ENCODE results near the gene BRD3. TPM values are rescaled to one million over a fixed set of nuclear protein-coding genes. Genes with fewer than 3 reads are reported as not detected.

Gene BRD3
- total RNA-seq, 1 donor from 2014 or later: 32.0 TPM

DNA sequence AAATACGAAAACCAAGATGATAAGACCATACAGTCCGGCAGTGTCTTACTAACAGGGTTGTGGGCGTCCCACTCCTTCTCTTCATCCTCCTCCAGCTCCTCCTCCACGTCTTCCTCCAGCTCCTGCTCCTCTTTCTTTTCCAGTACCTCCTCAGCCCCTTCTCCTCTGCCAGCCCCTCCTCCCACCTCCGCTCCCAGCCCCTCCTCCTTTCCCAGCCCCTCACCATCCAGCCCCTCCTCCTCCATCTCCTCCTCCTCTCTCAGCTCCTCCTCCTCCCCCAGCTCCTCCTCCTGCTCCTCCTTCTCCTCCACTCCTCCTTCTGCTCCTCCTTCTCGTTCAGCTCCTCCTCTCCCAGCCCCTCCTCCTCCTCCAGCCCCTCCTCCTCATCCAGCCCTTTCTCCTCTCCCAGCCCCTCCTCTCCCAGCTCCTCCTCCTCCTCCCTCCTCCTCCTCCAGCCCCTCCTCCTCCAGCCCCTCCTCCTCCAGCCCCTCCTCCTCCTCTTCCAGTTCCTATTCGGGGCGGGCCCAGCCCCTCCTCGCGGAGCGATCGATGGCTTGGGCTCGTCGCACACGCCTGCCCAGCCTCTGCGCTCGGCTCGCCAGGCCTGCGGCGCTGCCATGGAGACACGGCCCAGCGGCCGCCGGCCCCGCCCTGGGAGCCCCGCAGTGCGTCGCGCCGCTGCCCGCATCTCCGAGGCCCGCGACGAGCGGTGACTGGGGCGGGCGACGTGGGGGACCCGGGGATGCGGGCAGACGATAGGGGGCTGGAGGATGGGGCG lies 42.8 kb downstream of the BRD3 start, which contains the start of gene BRD3OS:
BRD3OS (plus strand) TSS at position 654 of the 778 bp plus-strand sequence. CDS start 1,267 bp downstream, outside the sequence.
- DNase-seq (ENCODE audit: low spot score in 2 of 2): peak; percentile 86 to 98
- TF ChIP-seq, protein P1, sequence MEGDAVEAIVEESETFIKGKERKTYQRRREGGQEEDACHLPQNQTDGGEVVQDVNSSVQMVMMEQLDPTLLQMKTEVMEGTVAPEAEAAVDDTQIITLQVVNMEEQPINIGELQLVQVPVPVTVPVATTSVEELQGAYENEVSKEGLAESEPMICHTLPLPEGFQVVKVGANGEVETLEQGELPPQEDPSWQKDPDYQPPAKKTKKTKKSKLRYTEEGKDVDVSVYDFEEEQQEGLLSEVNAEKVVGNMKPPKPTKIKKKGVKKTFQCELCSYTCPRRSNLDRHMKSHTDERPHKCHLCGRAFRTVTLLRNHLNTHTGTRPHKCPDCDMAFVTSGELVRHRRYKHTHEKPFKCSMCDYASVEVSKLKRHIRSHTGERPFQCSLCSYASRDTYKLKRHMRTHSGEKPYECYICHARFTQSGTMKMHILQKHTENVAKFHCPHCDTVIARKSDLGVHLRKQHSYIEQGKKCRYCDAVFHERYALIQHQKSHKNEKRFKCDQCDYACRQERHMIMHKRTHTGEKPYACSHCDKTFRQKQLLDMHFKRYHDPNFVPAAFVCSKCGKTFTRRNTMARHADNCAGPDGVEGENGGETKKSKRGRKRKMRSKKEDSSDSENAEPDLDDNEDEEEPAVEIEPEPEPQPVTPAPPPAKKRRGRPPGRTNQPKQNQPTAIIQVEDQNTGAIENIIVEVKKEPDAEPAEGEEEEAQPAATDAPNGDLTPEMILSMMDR (IDR thresholded peaks at IDR 0.05): no peak
- Histone ChIP-seq H3K4me1 (peaks cover 0 to 3% of the 10 kb centered on the region in 2 donors), H3K27me3 (no peaks in the 10 kb centered on the region), H3K36me3 (peaks cover 0 to 14% of the 10 kb centered on the region in 2 donors), H3K27ac (peak within 1 kb of the TSS; percentile 45 to 68), H3K9me3 (no peaks in the 10 kb centered on the region), H3K4me3 (peak within 1 kb of the TSS; percentile 70 to 97)
- intact Hi-C loops (cut with DNase I): loop anchor here (1.0 to 10.0 kb wide), 10 partner anchors 33 to 1936 kb away; partner anchors contain the start of genes BRD3, RNU6ATAC, RXRA and STKLD1

DNA sequence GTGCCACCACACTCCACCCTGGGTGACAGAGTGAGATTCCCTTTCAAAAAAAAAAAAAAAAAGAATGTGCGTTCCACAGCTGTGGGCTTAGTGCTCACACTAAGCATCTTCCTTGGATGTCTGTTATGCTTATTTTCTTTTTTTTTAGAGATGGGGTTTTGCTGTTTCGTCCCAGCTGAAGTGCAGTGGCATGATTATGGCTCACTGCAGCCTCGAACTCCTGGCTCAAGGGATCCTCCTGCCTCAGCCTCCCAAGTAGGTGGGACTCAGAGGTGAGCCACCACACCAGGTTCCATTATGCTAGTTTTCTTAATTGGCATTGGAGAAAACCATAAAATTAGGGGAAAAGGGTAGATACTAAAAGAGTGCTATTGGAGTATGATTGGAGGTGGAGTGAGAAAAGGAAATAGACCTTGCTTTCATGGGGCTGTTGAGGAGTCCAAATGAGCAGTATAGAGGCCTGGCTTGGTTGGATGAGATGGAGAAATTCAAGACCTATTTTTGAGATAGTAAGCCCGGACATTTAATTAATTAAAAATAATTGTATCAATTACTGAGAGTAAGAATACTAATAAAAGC lies 43.5 kb downstream of the BRD3 start:
- Histone ChIP-seq H3K9me3 (no peaks in the 10 kb centered on the region), H3K4me3 (peak overlapping the region; percentile 39 to 54), H3K27me3 (no peaks in the 10 kb centered on the region), H3K4me1 (peaks cover 0 to 3% of the 10 kb centered on the region in 2 donors), H3K36me3 (peaks cover 0 to 7% of the 10 kb centered on the region in 2 donors), H3K27ac (peak overlapping the region; percentile 20 to 40)
- DNase-seq (ENCODE audit: low spot score in 2 of 2): no peak
- intact Hi-C loops (cut with DNase I): loop anchor here (2.0 to 10.0 kb wide), 3 partner anchors 650 to 1936 kb away; partner anchors contain the start of genes STKLD1, SURF4, TSC1 and UBAC1
- TF ChIP-seq, protein P1 (IDR thresholded peaks at IDR 0.05): no peak

DNA sequence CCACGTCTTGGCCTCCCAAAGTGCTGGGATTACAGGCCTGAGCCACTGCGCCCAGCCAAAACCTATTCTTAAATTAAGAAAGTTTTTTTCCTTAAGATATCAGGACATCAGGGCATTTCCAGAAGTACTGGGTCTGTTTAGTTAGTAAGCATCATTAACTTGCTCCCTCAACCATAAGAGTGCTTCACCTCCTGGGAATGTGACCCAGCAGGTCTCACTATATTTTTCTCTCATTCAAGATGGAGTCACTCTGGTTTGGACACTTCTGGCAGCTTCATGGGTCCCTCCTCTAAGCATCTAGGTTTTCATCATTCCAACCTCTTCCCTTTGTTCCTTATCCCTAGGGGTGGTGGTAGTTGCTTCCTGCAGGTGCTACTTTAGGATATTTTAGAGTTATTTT lies 52.9 kb downstream of the BRD3 start:
- H3K27ac ChIP-seq: no peak overlapping the region
- intact Hi-C loops (cut with DNase I): no loop called here
- no peaks in the 10 kb centered on the region for H3K9me3 ChIP-seq
- no peaks in the 10 kb centered on the region for H3K4me1 ChIP-seq
- no peak overlapping the region for H3K4me3 ChIP-seq
- DNase-seq (ENCODE audit: low spot score in 2 of 2): no peak
- TF ChIP-seq, protein P1 (IDR thresholded peaks at IDR 0.05): no peak
- H3K36me3 ChIP-seq: no peaks in the 10 kb centered on the region
- H3K27me3 ChIP-seq: no peaks in the 10 kb centered on the region

DNA sequence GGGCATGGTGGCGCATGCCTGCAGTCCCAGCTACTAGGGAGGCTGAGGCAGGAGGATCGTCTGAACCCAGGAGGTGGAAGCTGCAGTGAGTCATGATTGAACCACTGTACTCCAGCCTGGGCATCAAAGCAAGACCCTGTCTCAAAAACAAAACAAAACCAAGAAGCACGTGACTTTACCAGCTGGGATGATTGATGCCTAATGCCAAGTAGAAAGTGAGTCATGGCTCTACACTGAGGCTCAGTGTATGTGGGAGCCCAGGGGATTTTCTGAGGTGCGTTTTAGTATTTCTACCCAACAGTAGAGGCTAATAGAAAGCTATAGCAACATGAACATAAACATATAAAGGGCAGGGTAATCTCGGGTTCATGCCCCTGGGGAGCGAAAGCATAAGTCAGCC lies 56.4 kb downstream of the BRD3 start:
- no peak overlapping the region for H3K4me3 ChIP-seq
- no peak overlapping the region for H3K27ac ChIP-seq
- H3K27me3 ChIP-seq: no peaks in the 10 kb centered on the region
- no peak for DNase-seq (ENCODE audit: low spot score in 2 of 2)
- H3K9me3 ChIP-seq: no peaks in the 10 kb centered on the region
- H3K4me1 ChIP-seq: no peaks in the 10 kb centered on the region
- no peaks in the 10 kb centered on the region for H3K36me3 ChIP-seq
- TF ChIP-seq, protein P1 (IDR thresholded peaks at IDR 0.05): no peak
- intact Hi-C loops (cut with DNase I): no loop called here

DNA sequence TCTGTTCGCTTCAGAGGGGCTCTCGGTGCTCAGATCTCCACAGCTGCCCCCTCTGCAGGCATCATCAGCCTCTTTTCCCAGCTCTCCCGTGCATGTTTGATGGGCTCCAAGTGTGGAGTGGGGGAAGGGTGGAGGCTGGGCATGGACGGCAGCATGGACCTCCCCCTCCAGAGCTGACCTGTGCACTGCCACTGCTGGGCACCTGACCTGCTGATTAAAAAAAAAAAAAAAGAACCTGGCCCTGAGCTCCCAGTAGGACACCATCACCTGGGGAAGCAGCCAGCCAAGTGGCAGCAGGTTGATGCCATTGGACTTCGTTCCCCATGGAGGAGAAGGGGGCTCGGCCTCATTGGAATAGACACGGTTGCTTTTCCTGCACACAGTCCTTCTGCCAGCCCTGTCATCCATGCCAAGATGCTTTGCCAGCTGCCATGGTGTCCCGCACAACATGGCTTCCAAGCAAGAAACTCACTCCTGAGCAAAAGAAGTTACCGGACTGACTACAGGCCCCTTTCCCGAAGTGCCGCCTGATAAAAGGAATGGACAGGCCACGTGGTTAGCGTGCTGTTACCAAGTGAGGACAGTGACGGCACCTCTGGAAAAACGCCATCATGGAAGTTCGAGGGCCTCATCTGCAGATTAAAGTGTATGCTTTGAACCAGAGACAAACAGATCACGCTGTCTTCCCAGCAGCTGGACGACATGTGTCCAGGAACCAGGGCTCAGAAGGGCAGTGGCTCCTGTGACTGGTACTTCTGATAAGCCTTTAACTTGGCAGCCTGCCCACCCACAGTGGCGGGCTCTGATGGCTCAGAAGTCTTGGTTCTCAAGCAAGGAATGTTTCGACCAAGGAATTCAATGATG lies 57.3 kb downstream of the BRD3 start:
- H3K36me3 ChIP-seq: no peaks in the 10 kb centered on the region
- no peak overlapping the region for H3K4me3 ChIP-seq
- no peak for DNase-seq (ENCODE audit: low spot score in 2 of 2)
- intact Hi-C loops (cut with DNase I): no loop called here
- TF ChIP-seq, protein P1 (IDR thresholded peaks at IDR 0.05): no peak
- no peaks in the 10 kb centered on the region for H3K9me3 ChIP-seq
- no peaks in the 10 kb centered on the region for H3K4me1 ChIP-seq
- H3K27me3 ChIP-seq: no peaks in the 10 kb centered on the region
- no peak overlapping the region for H3K27ac ChIP-seq
